Astrocyte (in vitro differentiated cells and primary cell): ENCODE measurements around the gene ATL1. TPM values are rescaled to one million over a fixed set of nuclear protein-coding genes. Genes with fewer than 3 reads are reported as not detected.

ENCODE experiments used
- DNase-seq: peaks from one replicate; pipeline ENCODE4 v3.0.0-alpha.2; 2010; ENCODE audit warnings: low read depth
- FAIRE-seq: peaks from 2 replicates; lab custom pipeline; 2011; peaks lifted over from hg19 to GRCh38; lab: Jason Lieb, UNC
- H2AFZ ChIP-seq: 2 replicates; pipeline ENCODE4 v1.6.0; 2012; ENCODE audit warnings: low read depth, low read length, inconsistent platforms
- H3K27ac ChIP-seq: 2 replicates; pipeline ENCODE4 v1.5.1; 2011; ENCODE audit warnings: low read depth, low read length, inconsistent platforms
- H3K27me3 ChIP-seq: 2 replicates; pipeline ENCODE4 v1.6.0; 2011; ENCODE audit warnings: low read length, inconsistent platforms; ENCODE audit not compliant: insufficient read depth
- H3K36me3 ChIP-seq: 2 replicates; pipeline ENCODE4 v1.5.1; 2011; ENCODE audit warnings: low read length, inconsistent platforms; ENCODE audit not compliant: insufficient read depth
- H3K4me1 ChIP-seq: 2 replicates; pipeline ENCODE4 v1.5.1; 2011; ENCODE audit warnings: low read length, inconsistent platforms; ENCODE audit not compliant: insufficient read depth
- H3K4me2 ChIP-seq: 2 replicates; pipeline ENCODE4 v1.6.0; 2012; ENCODE audit warnings: low read length, inconsistent platforms
- H3K4me3 ChIP-seq: 2 replicates; pipeline ENCODE4 v1.5.1; 2011; ENCODE audit warnings: low read depth, mild to moderate bottlenecking, low read length, inconsistent platforms; ENCODE audit not compliant: insufficient read depth
- H3K79me2 ChIP-seq: 2 replicates; pipeline ENCODE4 v1.6.0; 2012; ENCODE audit warnings: mild to moderate bottlenecking, low read length, inconsistent platforms; ENCODE audit not compliant: insufficient read depth
- H3K9ac ChIP-seq: 2 replicates; pipeline ENCODE4 v1.6.0; 2012; ENCODE audit warnings: mild to moderate bottlenecking, low read length, inconsistent platforms
- H3K9me3 ChIP-seq: 2 replicates; pipeline ENCODE4 v1.5.1; 2012; ENCODE audit warnings: low read depth, mild to moderate bottlenecking, low read length, inconsistent platforms; ENCODE audit not compliant: insufficient read depth
- H4K20me1 ChIP-seq: 2 replicates; pipeline ENCODE4 v1.6.0; 2012; ENCODE audit warnings: low read length, inconsistent platforms; ENCODE audit not compliant: insufficient read depth
- H3K27ac Mint-ChIP-seq: one replicate; pipeline ENCODE4 v1.8.0; 2021; ENCODE audit warnings: mild to moderate bottlenecking, mixed read lengths; ENCODE audit not compliant: unreplicated experiment
- H3K27me3 Mint-ChIP-seq: one replicate; pipeline ENCODE4 v1.8.0; 2021; ENCODE audit warnings: low read depth, mixed read lengths; ENCODE audit not compliant: unreplicated experiment
- H3K36me3 Mint-ChIP-seq: one replicate; pipeline ENCODE4 v1.8.0; 2021; ENCODE audit warnings: low read depth, mixed read lengths; ENCODE audit not compliant: unreplicated experiment
- H3K4me1 Mint-ChIP-seq: one replicate; pipeline ENCODE4 v1.8.0; 2021; ENCODE audit warnings: low read depth, mixed read lengths; ENCODE audit not compliant: unreplicated experiment
- H3K4me3 Mint-ChIP-seq: one replicate; pipeline ENCODE4 v1.8.0; 2021; ENCODE audit warnings: mild to moderate bottlenecking, moderate library complexity, mixed read lengths; ENCODE audit not compliant: unreplicated experiment
- H3K9me3 Mint-ChIP-seq: one replicate; pipeline ENCODE4 v1.8.0; 2021; ENCODE audit warnings: mild to moderate bottlenecking, mixed read lengths; ENCODE audit not compliant: unreplicated experiment
- CTCF ChIP-seq: IDR thresholded peaks from 2 replicates; pipeline ENCODE4 v1.5.1; 2011; ENCODE audit warnings: low read depth, mild to moderate bottlenecking, inconsistent platforms, low read length, moderate library complexity; ENCODE audit not compliant: insufficient read depth
- EZH2 ChIP-seq: IDR thresholded peaks from 2 replicates; pipeline ENCODE4 v1.6.1; 2012; ENCODE audit warnings: mild to moderate bottlenecking, low read length, inconsistent platforms; ENCODE audit not compliant: insufficient read depth
- total RNA-seq: library from RNA; stranded (reverse); gene quantifications from 2 replicates; pipeline ENCODE4 v1.2.1, GENCODE V29; 2021

Gene ATL1
- total RNA-seq, 1 donor from 2014 or later: 15.8 TPM

DNA sequence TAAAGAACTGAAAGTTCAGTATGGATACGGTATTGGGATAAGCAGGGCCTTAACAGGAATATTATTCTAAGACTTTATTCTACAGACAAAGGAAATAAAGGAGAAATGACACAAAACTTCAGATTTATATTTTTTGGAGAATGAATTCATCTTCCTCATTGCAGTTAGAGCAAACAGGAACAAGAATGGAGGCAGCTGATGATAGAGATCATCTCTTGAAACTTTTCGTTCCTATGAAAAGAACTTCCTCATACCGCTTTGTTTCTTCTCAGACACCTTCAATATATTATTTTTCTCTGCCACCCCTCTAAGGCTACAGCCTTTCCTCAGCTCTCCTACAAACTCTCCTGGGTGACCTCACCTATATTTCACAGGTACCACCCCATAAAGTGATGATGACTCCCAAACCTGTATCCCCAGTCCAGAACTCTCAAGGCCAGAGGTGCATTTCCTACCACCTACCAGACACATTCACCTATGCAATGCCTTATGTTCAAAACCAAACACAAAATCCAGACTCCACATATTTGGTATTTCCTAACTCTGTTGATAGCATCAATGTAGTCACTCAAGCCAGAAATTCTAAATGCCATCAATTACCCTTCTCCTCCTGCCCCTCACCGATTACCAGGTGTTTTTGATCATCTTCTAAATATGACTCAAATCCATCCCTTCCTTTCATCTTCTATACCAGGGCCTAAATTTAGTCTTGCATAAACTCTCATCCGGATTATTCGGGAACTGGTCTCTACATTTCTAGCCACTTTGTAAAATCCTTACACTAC lies 35.0 kb upstream of the ATL1 start:
- no peak overlapping the region for H3K27ac ChIP-seq

GRCh38 chr14:50528000-50528399 lies 31.9 kb upstream of the ATL1 start:
- Histone ChIP-seq H4K20me1 (peaks cover 57% of the 10 kb centered on the region), H3K4me2 (peak overlapping the region; percentile 94), H3K36me3 (peaks cover 9% of the 10 kb centered on the region), H3K9ac (peak overlapping the region; percentile 27), H3K9me3 (no peaks in the 10 kb centered on the region), H2AFZ (no peak overlapping the region), H3K4me1 (peaks cover 44% of the 10 kb centered on the region), H3K27ac (peak overlapping the region; percentile 94), H3K79me2 (peaks cover 96% of the 10 kb centered on the region), H3K27me3 (no peaks in the 10 kb centered on the region), H3K4me3 (peak overlapping the region; percentile 8)
- H3K36me3 Mint-ChIP-seq: peaks cover 4% of the 10 kb centered on the region
- DNase-seq: peak; percentile 75
- H3K4me1 Mint-ChIP-seq: peaks cover 43% of the 10 kb centered on the region
- H3K27me3 Mint-ChIP-seq: no peaks in the 10 kb centered on the region
- FAIRE-seq: peak; percentile 77
- no peak for TF ChIP-seq EZH2
- no peak for TF ChIP-seq CTCF
- peak overlapping the region; percentile 42 for H3K4me3 Mint-ChIP-seq
- no peaks in the 10 kb centered on the region for H3K9me3 Mint-ChIP-seq
- peak overlapping the region; percentile 2 for H3K27ac Mint-ChIP-seq

More for the DNA sequence above, 35.0 kb upstream of the ATL1 start:
- H3K4me1 ChIP-seq: peaks cover 55% of the 10 kb centered on the region
- H3K4me3 ChIP-seq: no peak overlapping the region
- no peaks in the 10 kb centered on the region for H3K9me3 ChIP-seq
- peaks cover 98% of the 10 kb centered on the region for H3K79me2 ChIP-seq
- Mint-ChIP-seq H3K27me3 (no peaks in the 10 kb centered on the region), H3K27ac (no peak overlapping the region), H3K4me1 (peaks cover 51% of the 10 kb centered on the region), H3K36me3 (peaks cover 3% of the 10 kb centered on the region), H3K9me3 (no peaks in the 10 kb centered on the region), H3K4me3 (no peak overlapping the region)
- no peaks in the 10 kb centered on the region for H3K27me3 ChIP-seq
- H2AFZ ChIP-seq: no peak overlapping the region
- H4K20me1 ChIP-seq: peaks cover 46% of the 10 kb centered on the region
- no peak for DNase-seq
- H3K9ac ChIP-seq: no peak overlapping the region
- no peak for FAIRE-seq
- peak overlapping the region; percentile 37 for H3K4me2 ChIP-seq
- peaks cover 9% of the 10 kb centered on the region for H3K36me3 ChIP-seq
- TF ChIP-seq EZH2 (no peak), CTCF (no peak)
